ENCODE measurements around the gene CCR7.
A peak's percentile ranks its signal among the peaks of the same experiment; 100 is the strongest.

The CCR7 gene

DNA sequence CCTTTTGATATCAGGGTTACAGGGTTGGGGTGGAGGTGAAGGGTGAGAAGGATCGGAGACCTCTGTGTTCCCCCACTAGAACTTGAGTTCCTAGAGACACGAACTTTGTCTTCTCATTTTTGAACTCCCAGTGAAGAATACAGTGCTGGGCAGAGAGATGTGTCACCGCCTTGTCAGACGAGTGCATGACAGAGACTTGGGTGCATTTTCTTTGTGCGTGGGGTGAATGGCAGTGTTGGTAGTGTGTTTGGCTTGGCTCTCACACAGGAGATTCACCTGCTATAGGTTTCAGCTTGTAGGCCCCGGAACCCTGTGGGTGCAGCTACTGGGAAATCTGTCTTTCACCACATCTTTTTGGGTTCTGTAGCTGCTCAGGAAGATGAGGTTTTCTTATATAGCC, 40.0 kb upstream of the CCR7 start:
- Histone ChIP-seq H3K36me3 (ENCODE audit: control insufficient read depth, insufficient read depth, low read length) (no peaks in the 10 kb centered on the region), H3K27ac (ENCODE audit: low read depth, low read length, severe bottlenecking) (no peak overlapping the region), H3K4me1 (ENCODE audit: control insufficient read depth, insufficient read depth, low read length, poor library complexity, severe bottlenecking) (peaks cover 8% of the 10 kb centered on the region), H3K9me3 (ENCODE audit: control insufficient read depth, low read length) (no peaks in the 10 kb centered on the region), H3K4me3 (ENCODE audit: extremely low read depth, insufficient read depth, low read length, poor library complexity, severe bottlenecking) (no peak overlapping the region)
- 85 to 95% methylated on average over 4 to 5 of the region's 6 CpGs for WGBS, 2 experiments (ENCODE audit: insufficient coverage in 2 of 2)

DNA sequence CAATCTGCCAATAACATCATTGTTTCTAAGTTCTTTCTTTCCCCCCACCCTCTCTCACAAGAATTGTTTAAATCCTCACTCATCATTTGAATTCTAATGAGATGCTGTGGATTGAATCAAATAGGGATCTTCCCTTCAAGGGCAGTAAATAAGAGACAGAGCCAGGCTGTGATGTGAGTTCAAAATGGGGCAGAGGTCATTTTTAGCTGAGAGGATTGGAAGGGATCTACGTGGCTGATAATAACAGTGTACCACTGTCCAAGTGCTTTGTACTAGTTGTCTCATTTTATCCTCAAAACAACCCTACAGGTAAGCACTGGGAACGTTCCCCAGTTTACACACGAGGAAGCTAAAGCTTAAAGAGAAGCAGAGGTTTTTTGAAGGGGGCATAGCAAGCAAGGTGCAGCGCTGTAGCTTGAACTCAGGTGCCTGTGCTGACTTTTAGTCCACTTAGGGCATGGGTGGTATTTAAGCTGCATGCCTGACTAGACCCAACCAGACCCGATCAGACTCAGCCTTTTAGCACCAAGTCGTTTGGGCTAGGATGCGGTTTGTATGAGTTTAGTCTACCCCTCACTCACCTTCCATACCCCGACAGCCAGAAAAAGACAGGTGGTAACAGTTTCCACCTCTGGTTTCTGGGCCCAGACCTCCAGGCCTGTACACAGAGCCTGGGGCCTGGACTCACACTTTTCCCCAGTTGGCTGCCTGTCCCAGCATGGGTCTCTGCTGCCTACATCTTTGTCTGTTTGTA, 39.2 kb upstream of the CCR7 start:
- H3K4me3 ChIP-seq (ENCODE audit: extremely low read depth, insufficient read depth, low read length, poor library complexity, severe bottlenecking) = no peak overlapping the region
- H3K9me3 ChIP-seq (ENCODE audit: control insufficient read depth, low read length) = no peaks in the 10 kb centered on the region
- no peak overlapping the region for H3K27ac ChIP-seq (ENCODE audit: low read depth, low read length, severe bottlenecking)
- WGBS, 2 experiments (ENCODE audit: insufficient coverage in 2 of 2) = 97 to 100% methylated on average over 3 to 7 of the region's 8 CpGs
- peaks cover 8% of the 10 kb centered on the region for H3K4me1 ChIP-seq (ENCODE audit: control insufficient read depth, insufficient read depth, low read length, poor library complexity, severe bottlenecking)
- H3K36me3 ChIP-seq (ENCODE audit: control insufficient read depth, insufficient read depth, low read length) = no peaks in the 10 kb centered on the region

DNA sequence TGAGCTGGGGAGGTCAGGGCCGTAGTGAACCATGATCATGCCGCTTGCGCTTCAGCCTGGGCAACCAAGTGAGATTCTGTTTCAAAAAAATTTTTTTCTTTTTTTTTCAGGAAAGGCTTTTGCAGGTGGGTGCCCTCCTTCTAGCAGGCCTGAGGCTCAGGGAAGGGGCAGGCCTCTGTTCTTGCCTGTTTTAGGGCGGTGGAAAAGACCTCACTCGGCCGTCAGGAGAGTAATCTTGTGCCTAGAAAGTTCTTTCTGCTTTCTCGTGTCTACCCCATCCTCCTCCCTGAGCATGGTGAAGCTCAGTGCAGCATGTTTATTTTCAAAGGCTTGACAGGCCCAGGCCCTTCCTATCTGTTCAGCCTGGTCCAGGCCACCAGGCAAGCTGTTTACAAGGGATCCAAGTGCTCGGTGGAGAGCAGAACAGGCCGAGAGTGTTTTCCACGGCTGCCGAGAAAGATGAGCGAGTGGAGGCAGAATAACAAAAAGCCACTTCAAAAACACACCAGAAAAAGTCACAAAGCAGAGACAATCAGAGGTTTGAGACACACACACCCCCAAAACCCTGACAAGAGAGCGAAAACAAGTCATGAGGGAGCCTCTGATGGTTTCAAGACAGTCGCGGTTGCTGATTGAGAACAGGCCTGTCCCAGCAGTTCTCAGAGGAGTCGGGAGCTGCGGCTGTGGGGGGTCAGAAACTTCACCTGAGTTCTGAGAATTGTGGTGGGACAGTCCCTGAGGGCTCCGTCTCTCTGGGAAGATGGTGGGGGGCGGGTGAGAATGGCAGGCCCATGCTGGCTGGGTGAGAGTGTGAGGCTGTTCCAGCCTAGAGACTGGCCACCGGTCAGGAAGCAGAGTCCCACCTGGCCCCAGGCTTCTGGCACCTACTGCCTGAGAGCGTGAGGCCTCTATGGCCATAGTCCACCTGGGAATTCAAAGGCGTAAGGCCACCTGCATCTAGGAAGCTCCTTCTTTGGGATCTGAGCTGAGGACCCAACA, 37.5 kb upstream of the CCR7 start:
- H3K9me3 ChIP-seq (ENCODE audit: control insufficient read depth, low read length) = no peaks in the 10 kb centered on the region
- WGBS, 2 experiments (ENCODE audit: insufficient coverage in 2 of 2) = 91% methylated on average over 17 to 20 of the region's 22 CpGs
- peaks cover 8% of the 10 kb centered on the region for H3K4me1 ChIP-seq (ENCODE audit: control insufficient read depth, insufficient read depth, low read length, poor library complexity, severe bottlenecking)
- H3K27ac ChIP-seq (ENCODE audit: low read depth, low read length, severe bottlenecking) = peak overlapping the region; percentile 43
- no peak overlapping the region for H3K4me3 ChIP-seq (ENCODE audit: extremely low read depth, insufficient read depth, low read length, poor library complexity, severe bottlenecking)
- no peaks in the 10 kb centered on the region for H3K36me3 ChIP-seq (ENCODE audit: control insufficient read depth, insufficient read depth, low read length)

DNA sequence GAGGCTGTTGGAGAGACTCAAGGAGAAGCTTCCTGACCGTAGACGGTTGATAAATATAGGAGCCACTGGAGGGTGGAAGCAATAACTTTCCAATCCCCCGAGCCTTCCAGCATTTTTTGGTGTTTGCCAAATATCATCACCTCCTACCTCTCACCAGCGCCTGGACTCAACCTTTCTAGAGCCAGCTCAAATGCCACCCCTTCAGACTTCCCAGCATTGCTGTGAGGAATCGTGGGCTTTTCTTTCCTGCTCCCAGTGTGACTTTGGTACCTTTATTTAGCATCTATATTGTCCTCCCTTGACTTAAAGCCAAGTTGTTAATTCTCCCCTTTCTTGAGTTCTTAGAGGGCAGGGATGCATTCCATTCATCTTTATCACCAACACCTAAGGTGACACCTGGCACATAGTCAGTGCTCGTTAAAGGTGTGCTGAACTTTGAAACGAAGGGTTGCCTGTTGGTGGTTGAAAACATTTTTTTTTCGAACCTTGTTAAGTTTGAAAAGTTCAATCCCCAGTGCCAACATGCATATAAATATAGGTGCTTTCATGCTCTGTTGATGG, 35.3 kb upstream of the CCR7 start:
- 81 to 100% methylated on average over 1 to 4 of the region's 8 CpGs for WGBS, 2 experiments (ENCODE audit: insufficient coverage in 2 of 2)
- H3K27ac ChIP-seq (ENCODE audit: low read depth, low read length, severe bottlenecking) = no peak overlapping the region
- H3K9me3 ChIP-seq (ENCODE audit: control insufficient read depth, low read length) = peaks cover 5% of the 10 kb centered on the region
- no peak overlapping the region for H3K4me3 ChIP-seq (ENCODE audit: extremely low read depth, insufficient read depth, low read length, poor library complexity, severe bottlenecking)
- peaks cover 5% of the 10 kb centered on the region for H3K4me1 ChIP-seq (ENCODE audit: control insufficient read depth, insufficient read depth, low read length, poor library complexity, severe bottlenecking)
- no peaks in the 10 kb centered on the region for H3K36me3 ChIP-seq (ENCODE audit: control insufficient read depth, insufficient read depth, low read length)

DNA sequence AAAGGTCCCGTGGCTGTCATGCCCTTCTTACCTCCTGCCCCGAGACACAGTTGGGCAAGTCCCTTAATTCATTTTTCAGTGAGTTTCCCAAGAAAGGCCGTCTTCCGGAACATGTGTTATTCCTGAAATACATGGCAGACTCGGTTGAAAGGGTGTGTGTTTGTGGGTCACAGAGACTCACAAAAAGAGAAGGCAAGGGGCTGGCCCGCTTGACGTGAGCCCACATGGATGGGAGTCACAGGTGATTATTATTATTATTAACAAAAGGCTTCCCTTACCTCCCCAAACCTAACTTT, 34.1 kb upstream of the CCR7 start:
- 50 to 86% methylated on average over 1 to 5 of the region's 7 CpGs for WGBS, 2 experiments (ENCODE audit: insufficient coverage in 2 of 2)
- H3K4me3 ChIP-seq (ENCODE audit: extremely low read depth, insufficient read depth, low read length, poor library complexity, severe bottlenecking) = no peak overlapping the region
- no peak overlapping the region for H3K27ac ChIP-seq (ENCODE audit: low read depth, low read length, severe bottlenecking)
- no peaks in the 10 kb centered on the region for H3K36me3 ChIP-seq (ENCODE audit: control insufficient read depth, insufficient read depth, low read length)
- H3K4me1 ChIP-seq (ENCODE audit: control insufficient read depth, insufficient read depth, low read length, poor library complexity, severe bottlenecking) = peaks cover 5% of the 10 kb centered on the region
- peaks cover 5% of the 10 kb centered on the region for H3K9me3 ChIP-seq (ENCODE audit: control insufficient read depth, low read length)

DNA sequence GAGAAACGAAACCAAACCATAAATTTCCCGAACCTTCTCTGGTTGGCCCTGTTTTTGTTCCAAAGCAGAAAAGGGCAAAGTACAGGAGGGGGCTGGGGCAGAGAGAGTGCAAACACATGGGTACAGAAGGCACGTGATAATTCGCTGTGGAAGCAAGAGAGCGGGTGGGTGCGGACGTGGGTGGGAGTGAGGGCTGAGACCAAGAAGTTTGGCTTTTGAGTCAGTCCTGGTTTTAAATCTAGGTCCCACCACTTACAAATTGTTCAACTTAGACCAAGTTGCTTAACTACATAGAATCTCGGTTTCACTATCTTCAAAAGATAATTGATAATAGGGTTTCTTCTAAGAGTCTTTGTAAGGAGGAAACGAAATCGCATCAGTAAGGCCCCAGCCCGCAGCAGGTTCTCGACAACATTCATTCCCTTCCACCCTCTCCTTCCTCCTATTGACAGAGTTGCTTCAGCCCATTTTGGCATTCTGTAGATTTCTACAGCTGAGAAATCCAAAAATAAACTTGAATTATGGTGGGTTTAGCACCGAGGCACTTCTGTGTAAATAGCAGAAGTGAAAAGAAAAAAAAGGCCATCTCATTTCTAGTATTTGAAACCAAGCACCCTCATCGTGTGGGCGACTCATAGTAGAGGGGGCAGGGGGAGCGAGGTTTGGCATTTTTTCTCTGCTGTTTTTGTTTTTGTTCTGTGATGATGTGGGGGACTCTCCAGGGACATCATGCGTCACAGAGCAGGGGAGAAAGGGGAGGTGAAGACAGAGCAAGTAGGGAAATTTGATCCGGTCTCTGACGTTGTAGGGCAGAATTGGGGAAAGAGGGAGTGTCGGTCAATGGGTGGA, 33.6 kb upstream of the CCR7 start:
- H3K36me3 ChIP-seq (ENCODE audit: control insufficient read depth, insufficient read depth, low read length) = no peaks in the 10 kb centered on the region
- H3K4me3 ChIP-seq (ENCODE audit: extremely low read depth, insufficient read depth, low read length, poor library complexity, severe bottlenecking) = no peak overlapping the region
- 89 to 90% methylated on average over 13 to 16 of the region's 20 CpGs for WGBS, 2 experiments (ENCODE audit: insufficient coverage in 2 of 2)
- H3K27ac ChIP-seq (ENCODE audit: low read depth, low read length, severe bottlenecking) = no peak overlapping the region
- peaks cover 5% of the 10 kb centered on the region for H3K4me1 ChIP-seq (ENCODE audit: control insufficient read depth, insufficient read depth, low read length, poor library complexity, severe bottlenecking)
- H3K9me3 ChIP-seq (ENCODE audit: control insufficient read depth, low read length) = peaks cover 5% of the 10 kb centered on the region

DNA sequence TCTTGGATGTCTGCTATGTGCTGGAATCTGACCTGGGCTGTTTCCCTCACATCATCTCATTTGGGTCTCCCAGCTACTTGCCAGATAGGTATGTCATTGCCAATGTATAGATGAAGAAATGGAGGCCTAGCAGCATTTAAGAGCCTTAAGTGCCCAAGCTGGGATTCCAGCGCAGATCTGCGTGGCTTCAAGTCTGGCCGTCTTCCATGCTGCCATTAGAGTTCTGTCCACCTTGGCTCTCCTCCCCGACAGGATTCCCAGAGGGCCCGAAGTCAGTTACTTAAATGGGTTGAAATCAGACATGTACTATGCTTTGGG, 33.0 kb upstream of the CCR7 start:
- Histone ChIP-seq H3K4me3 (ENCODE audit: extremely low read depth, insufficient read depth, low read length, poor library complexity, severe bottlenecking) (no peak overlapping the region), H3K36me3 (ENCODE audit: control insufficient read depth, insufficient read depth, low read length) (no peaks in the 10 kb centered on the region), H3K4me1 (ENCODE audit: control insufficient read depth, insufficient read depth, low read length, poor library complexity, severe bottlenecking) (peaks cover 5% of the 10 kb centered on the region), H3K9me3 (ENCODE audit: control insufficient read depth, low read length) (peaks cover 5% of the 10 kb centered on the region), H3K27ac (ENCODE audit: low read depth, low read length, severe bottlenecking) (no peak overlapping the region)
- WGBS, 2 experiments (ENCODE audit: insufficient coverage in 2 of 2) = 100% methylated on average over 3 of the region's 5 CpGs

DNA sequence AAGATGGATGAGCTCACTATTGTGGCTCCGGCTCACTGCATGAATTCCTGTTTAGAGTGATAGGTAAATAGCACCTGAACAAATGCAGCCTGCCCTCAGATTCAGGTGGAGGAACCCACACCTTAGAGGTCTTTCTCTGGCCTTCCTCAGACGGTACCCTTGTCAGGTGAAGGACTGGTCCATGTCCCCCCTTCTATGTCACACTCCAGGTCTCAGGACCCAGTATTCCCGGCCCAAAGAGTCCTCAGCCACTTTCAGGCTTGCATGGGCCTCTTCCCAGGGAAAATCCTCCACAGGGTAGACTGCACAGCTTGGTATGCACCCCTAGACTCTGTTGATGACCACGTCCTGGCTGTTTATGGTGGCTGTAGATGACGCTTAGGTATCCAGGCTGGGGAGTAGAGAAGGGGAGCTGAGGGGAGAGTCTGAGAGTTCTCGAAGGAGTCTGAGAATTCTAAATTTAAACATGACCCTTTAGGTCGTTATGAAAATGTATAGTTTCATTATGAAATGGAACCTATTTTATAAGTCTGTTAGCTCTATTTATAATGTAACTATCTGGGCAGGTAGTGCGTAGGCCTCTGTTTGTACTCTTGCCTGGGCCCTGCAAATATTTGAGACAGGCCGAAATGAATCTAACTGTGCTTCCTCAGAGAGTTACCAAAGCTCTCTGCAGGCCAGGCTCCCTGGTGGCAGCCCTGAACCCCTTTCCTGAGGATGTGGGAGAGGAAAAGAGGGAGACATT, 32.5 kb upstream of the CCR7 start:
- peaks cover 5% of the 10 kb centered on the region for H3K9me3 ChIP-seq (ENCODE audit: control insufficient read depth, low read length)
- 90 to 100% methylated on average over 4 to 6 of the region's 9 CpGs for WGBS, 2 experiments (ENCODE audit: insufficient coverage in 2 of 2)
- H3K4me1 ChIP-seq (ENCODE audit: control insufficient read depth, insufficient read depth, low read length, poor library complexity, severe bottlenecking) = peaks cover 4% of the 10 kb centered on the region
- H3K36me3 ChIP-seq (ENCODE audit: control insufficient read depth, insufficient read depth, low read length) = no peaks in the 10 kb centered on the region
- no peak overlapping the region for H3K4me3 ChIP-seq (ENCODE audit: extremely low read depth, insufficient read depth, low read length, poor library complexity, severe bottlenecking)
- no peak overlapping the region for H3K27ac ChIP-seq (ENCODE audit: low read depth, low read length, severe bottlenecking)

DNA sequence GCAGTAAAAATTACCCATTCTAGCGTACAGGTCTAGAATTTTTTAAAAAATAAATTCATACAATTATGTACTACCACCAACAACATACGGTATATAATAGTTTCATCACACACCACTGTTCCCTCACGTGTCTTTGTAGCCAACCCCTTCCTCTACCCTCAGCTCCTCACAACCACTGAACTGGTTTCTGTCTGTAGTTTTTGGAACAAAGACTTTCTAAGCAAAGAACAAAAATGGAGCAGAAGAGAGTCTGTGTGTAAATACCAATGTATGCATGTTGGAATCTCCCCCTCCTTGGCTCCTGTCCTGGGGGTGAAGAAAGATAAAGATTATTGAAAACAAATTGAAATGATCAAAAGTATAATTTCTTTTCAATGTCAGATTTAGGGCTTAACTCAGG, 31.9 kb upstream of the CCR7 start:
- Histone ChIP-seq H3K4me3 (ENCODE audit: extremely low read depth, insufficient read depth, low read length, poor library complexity, severe bottlenecking) (no peak overlapping the region), H3K36me3 (ENCODE audit: control insufficient read depth, insufficient read depth, low read length) (no peaks in the 10 kb centered on the region), H3K9me3 (ENCODE audit: control insufficient read depth, low read length) (peaks cover 5% of the 10 kb centered on the region), H3K27ac (ENCODE audit: low read depth, low read length, severe bottlenecking) (no peak overlapping the region), H3K4me1 (ENCODE audit: control insufficient read depth, insufficient read depth, low read length, poor library complexity, severe bottlenecking) (no peaks in the 10 kb centered on the region)
- WGBS, 2 experiments (ENCODE audit: insufficient coverage in 2 of 2) = no CpG with 5 or more reads among the region's 3 CpGs
